Stimulated activated CD4-positive, alpha-beta T cell treated with anti-CD3 and anti-CD28 coated beads, Interleukin-15, amount 100 ng/mL, for 1 hour (primary cell): Measurements from ENCODE around the gene RNF4.
"Not testable (repeated sequence)": the region's sequence is repeated elsewhere in the genome, so short reads cannot be mapped to it uniquely, and the experiment has no call there.

Source experiments
- DNase-seq, 2 donors: peaks; one replicate each; pipeline ENCODE4 v3.0.0-alpha.2; 2020; ENCODE audit warnings: low read depth in 1 of 2, low spot score in 1 of 2

The RNF4 gene

DNA sequence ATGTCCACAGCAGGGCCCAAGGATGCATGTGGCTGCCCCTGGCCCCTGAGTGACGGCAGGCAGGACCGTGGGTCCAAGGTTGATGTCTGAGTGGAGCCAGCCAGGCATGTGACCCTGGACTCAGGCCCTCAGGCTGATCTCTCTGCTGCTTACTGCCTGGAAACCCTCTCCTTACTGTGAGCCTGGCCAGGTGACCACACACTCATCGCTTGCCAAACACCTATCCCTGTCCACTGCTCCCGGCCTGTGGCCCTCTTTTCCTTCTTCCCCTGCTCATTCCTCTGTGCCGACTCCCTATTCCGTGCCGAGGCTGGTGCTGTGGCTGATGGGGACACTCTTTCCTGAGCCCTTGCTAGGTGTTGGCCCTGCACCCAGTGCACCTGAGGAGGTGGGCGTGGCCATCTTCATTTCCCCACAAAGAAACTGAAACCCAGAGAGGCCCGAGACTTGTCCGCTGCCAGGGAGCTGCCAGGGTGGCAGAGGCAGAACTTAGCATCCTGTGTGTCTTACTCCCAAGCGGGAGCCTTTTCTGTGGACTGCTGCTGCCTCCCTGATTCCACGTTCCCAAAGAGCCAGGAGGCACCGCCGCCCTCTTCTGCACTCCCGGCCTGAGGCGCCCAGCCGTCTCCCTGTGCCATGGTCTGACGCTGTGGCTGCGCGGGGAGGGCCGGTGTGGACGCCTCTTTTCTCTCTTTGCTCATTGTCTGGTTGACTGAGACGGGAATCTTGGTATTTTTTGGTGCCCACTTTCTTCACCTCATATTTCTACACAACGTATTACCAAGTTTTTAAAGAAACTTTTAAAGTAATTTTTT is 11.2 kb upstream of the RNF4 start:
- DNase-seq = no peak

DNA sequence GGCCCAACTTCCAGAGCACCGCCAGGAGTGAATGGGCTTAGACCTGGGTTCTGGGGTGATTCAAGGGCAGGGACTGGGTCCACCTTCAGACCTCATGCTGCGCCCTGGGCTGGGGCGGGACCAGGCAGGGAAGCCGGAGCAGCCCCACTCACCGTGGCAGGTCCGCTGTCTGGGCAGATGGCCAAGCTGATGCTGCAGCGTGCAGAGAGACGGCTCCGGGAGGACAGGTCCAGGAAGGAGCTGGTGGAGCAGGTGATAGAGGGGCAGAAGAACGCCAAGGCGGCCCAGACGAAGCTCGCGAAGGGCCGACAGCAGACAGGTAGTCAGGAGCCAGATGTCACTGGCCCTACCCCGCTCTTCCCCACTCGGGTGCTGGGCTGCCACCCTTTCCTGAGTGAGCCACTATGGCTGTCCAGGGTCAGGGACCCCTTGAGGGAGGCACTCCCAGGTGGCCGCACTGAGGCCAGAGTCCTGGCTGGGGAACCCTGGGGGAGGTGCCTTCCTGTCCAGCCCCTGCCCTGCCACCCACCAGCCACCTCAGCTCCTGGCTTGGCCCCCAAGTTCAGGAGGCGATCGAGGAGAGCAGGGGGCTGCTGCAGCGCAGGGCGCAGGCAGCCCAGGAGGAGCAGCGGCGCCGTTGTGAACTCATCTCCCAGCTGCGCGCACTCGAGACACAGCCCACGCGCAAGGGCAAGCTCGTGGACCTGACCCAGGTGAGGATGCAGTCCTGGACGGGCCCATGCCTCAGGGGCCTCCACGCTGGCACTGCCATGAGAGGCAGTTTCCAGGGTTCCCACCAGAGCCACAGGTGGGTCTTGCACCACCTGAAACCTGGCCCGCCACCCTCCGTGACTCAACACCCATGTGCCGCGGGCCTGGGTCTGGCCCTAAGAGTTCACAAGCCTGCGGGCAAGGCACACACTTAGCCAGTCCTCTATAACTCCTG is 10.1 kb upstream of the RNF4 start:
- DNase-seq = no peak

DNA sequence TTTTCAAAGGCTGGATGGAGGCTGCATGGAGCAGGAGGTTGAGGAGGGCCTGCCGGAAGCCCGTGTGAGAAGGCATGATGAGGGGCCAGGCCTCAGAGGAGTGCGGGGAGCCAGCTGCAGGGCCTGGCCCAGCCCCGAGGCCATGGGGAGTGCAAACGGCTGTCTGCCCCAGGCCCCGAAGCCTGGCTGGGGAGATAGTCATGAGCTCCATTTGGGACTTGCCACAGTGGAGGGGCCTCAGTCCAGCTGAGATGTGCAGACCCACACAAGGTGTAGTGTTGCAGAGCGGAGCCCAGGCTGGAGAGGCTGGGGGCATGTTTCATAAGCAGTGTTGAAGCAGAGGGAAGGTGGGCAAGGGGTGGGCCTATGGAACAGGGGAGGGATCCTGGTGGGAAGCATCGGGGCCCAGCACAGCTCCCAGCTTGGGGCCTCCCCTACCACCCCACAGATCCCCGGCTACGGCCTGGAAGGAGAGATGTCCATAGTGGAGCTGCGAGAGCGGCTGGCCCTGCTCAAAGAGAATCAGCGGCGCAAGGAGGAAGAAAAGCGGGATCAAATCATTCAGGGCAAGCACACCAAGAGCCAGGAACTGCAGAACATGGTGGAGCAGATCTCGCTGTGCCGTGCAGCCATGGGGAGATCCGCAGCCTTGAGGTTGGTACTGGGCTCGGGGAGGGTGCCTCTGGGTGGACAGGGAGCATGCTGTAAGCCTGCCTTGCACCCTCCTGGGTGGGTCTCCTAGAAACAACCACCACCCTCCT is 9.1 kb upstream of the RNF4 start:
- DNase-seq = no peak

DNA sequence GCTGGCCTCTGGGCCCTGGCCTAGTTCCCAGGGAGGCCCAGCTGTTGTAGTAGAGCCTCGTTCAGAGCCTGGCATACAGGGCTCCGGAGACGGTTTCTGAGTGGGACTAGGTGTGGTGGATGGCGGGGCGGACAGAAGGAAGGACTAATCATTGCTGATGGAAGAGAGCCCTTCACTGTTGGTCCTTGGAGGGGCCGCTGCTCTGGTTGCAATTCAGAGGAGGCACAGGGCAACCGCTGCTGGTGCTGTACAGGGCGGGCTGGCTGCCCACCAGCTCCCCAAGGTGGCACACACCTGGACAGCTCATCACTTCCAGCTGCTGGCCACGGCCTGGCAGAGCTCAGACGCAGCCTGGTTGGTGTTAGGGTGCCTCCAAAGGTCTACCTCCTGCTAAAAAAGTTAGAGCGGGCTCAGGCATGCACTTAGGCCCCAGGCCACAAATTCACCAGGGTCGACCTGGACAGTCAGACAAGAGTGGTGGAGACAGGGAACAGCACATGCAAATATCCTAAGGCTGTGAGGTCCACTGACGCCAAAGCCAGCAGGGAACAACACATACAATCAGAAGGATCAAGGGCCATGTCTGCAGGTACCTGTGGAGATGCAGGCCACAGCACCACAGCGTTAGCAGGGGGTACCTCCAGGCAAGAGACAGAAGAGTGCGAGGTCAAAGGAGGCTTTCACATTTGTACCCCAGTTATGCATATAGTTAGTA is 7.5 kb upstream of the RNF4 start:
- no peak for DNase-seq

DNA sequence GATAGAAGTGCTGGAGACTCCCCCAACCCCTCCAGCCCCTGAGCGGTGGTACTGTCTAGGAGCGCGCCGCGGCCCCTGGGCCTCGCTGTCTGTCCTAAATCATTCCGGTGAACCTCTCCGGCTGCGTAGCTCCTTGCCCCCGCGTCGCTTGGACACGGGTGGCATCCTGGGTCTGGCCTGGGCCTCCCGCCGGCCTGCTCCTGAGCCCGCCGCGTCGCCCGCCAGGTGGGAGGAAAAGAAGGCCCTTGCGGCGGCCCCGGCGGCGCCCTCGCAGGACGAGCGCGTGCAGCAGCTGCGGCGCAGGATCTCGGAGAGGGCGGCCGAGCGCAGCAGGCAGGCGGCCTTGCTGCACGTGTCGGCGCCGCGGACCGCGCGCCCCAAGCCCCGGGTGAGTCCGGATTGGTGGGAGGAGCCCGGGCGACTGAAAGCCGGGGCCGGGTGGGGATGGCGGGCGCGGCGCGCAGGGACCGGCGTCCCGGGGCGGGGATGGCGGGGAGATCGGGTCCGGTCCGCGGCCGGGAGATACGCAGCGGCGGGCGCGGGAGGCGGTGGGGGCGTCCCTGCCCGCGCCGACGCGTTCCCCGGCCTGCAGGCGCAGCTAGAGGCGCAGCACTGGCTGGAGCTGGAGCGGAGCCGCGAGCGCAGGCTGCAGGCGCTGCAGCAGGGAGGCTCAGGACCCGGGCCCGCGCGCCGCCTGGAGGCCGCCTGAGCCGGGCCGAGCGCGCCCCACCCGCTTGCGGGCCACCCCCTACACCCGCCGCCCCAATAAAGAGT is 6.5 kb upstream of the RNF4 start:
- peak; percentile 48 to 54 for DNase-seq

DNA sequence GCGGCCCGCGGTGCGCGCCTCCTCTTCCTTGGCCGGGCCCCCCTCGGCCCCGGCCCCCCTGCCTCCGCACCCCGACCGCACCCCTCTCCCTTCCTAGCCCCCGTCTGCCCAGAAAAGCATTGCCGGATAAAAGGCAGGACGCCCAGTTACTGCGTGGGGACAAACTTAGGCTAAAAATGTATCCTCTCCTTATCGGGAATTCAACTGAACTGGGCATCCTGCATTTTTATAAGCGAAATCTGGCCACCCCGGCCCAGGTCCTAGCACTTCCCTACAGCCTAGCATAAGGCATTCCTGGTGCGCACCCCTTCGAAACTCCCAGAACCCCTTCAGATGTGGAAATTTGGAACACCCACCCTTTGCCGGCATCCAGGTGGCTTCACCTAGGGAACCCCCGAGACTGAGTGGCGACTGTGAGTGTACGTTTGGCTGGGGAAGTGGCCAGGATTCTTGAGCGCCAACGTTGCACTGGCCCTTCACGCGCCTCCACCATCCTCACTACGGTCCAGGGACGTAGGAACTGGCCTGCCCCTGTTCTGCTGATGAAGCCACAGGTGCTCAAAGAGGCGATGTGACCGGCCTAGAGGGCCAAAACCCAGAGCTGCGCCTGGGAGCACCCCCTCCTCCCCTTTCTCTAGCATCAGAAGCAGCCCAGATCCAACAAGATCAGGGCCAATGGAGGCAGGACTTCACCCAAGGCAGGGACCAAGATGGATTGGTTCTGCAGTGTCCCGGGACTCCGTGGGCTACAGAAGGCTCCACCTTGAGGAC is 5.7 kb upstream of the RNF4 start:
- no peak for DNase-seq

DNA sequence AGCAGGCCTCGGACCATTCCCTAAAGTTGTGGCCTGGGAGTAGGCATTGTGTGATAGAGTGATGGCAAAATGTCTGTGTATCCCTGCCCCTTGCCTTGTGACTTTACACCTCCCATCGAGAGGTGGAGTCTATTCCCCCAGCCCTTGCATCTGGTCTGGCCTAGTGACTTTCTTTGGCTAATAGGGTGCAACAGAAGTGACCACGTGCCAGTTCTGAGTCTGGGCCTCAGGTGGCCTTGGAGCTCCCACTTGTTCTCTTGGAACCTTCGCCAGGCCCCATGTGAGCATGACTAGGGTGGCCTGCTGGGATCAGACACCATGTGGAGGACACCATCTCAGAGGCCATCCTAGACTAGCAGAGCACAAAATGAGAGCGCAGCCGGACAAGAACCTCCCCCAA is 3.9 kb upstream of the RNF4 start:
- no peak for DNase-seq

DNA sequence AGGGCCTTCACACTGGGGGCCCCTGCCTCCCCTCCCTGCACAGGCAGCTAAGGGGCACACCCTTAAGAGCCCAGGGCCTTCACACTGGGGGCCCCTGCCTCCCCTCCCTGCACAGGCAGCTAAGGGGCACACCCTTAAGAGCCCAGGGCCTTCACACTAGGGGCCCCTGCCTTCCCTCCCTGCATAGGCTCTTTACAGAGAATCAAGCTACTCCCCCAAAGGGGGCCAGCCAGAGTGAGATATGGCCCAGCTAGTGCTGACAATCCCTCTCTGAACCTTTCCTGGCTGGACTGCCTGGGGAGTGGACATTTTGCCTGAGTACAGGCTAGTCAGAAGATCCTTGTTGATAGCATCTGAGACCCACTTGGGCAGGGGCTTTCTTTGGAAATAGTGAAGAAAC is 3.4 kb upstream of the RNF4 start:
- not testable (repeated sequence) for DNase-seq

DNA sequence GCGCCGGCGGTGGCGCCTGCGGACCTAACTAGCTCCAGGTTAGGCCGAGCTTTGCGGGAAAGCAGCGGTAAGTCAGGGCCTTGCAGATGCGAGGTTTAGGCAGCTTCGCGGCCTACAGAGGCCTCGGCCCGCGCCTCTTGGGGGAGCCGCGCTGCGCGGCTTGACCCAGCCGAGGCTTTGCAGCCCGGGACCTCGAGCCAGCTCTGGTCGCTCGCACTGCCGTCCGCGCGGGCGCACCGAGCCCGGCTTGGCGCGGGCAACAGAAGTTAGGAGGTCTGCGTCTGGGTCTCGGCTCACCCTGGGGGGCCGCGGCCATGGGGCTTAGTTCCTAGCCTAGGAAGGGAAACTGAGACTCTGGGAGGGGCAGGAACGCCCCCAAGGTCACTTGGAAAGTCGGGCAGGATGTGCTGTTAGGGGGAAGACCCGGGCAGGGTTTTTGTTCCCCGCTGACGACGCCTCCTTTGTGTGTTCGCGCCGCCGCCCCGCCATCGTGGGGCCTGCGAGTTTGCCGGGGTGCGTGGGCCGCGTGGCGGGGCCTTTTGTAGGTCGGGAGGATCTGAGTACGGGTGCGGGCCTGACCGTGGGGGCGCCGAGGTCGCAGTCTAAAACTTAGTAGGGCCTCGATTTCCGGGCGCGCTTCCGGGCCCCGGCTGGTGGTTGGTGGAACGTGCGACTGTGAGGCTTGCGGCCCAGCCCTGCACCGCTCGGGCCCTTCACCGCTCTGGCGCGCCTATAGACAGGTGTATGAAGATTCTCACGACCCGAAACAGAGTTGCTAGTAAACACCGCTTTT is 482 bp downstream of the RNF4 start:
- DNase-seq = peak; percentile 46 to 52

DNA sequence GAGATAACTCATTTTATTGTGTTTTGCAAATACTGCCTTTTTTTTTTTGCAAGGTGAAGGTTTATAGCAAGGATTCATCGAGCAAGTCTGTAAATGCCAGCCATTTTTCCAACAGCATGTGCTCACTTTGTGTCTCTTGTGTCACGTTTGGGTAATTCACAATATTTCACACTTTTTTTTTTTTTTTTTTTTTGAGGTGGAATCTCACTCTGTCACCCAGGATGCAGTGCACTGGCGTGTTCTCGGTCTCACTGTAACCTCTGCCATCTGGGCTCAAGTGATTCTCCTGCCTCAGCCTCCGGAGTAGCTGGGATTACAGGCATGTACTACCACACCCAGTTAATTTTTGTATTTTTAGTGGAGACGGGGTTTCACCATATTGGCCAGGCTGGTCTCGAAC is 1.9 kb downstream of the RNF4 start:
- DNase-seq = no peak

DNA sequence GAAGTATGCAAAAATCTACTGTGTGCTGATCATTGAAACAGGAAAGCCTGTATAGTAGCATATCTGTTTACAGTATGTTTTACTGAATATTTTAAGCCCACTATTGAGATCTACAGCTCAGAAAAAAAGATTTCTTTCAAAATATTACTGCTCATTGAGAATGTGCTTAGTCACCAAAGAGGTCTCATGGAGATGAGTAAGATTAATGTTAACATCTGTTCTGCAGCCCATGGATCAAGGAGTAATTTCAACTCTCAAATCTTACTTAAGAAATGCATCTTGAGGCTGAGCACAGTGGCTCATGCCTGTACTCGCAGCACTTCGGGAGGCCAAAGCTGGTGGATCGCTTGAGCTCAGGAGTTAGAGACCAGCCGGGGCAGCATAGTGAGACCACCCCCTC is 3.3 kb downstream of the RNF4 start:
- DNase-seq = no peak

DNA sequence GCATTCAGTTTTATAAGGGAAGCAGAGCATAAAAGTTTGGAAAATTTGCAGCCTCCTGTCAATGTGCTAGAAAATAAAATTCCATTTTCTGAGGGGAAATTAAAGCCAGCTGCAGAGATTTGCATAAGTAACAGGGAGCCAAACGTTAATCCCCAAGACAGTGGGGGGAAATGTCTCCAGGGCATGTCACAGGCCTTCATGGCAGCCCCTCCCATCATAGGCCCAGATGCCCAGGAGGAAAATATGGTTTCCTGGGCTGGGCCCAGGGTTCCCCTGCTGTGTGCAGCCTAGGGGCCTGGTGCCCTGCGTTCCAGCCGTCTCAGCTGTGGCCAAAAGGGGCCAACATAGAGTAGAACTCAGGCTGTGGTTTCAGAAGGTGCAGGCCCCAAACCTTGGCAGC is 9.3 kb downstream of the RNF4 start:
- no peak for DNase-seq

DNA sequence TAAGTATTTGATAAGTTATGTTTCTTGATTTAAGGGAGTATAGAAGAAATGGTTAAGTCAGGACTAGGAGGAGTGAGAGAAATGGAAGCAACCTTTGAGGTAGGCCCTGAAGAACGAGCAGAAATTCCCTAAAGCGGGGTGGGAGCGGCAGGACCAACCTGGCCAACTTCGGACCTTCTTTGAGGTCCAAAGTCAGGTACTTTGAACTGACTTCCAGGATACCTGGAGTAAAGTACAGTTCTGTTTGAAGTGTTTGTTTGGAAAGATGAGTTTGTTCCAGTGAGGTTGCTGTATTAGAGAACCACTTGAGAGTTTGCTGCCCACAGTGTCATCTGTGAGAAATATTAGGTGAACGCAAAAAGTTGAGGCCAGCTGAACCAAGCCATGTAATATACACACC is 11.7 kb downstream of the RNF4 start:
- no peak for DNase-seq

DNA sequence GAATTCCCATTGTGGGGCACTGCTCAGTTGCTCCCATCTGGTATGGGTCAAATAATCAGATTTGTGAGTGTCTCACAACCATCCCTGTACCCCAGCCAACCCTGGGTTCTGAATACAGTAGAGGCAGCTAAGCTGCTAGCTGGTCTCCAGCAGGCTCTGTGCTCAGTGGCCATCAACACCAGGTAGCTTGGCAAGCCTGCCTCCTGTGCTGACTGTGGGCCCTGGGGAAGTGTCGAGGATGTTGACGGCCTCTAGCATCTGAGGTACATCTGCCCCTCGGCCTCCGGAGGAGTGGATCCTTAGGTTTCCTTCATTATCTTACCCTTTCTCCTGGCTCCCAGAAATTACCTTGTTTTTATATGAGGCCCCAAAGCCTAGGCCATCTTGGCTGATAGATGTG is 13.3 kb downstream of the RNF4 start:
- DNase-seq = no peak

DNA sequence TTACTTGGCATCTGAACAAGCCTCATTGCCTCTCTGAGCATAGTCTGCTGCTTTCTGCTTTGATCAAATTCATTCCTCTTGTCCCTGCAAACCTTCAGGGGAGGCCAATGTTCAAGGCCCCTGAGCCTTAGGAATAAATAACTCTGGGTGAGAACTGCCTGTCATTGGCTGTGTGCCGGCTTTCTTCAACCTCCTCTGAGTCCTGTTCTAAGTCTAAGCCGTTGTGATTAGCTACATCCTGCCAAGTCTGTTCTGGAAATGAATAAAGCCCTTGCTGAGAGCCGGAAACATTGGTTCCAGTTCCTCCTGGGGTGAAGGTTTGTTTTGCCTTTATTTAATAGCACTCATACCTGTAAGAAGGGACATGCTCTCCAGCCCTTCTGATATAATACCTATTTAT is 13.8 kb downstream of the RNF4 start:
- DNase-seq = no peak

DNA sequence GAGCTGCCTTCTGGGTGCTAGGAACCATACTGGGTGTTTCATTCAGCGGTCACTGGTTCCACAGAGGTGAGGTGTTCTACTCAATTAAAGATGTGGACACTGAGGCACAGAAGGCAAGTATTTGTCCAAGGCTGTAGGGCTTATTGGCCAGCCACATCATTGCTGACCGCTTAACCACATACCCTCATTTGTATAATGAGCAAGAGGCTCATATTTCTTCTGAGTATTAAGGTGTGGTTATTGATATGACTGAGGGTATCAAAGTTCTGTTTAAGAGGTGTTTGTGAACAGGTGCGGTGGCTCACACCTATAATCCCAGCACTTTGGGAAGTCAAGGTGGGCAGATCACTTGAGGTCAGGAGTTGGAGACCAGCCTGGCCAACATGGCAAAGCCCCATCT is 14.3 kb downstream of the RNF4 start:
- DNase-seq = no peak

DNA sequence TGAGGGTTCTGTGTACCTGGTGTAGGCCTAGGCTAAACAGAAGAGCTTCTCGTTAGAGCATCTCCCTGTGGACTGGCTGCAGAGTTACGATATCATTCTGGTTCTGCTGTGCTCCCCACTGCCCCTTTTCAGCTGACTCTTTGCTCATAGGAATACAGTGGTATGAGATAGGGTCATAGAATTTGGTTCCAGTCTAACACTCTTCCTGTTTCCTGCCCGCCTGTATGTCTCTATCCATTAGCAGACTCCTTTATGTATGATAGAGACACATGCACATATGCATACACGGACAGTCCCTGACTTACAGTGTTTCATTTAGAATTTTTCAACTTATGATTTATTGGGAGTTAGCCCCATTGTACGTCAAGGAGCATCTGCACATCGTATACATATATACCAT is 15.3 kb downstream of the RNF4 start:
- no peak for DNase-seq

DNA sequence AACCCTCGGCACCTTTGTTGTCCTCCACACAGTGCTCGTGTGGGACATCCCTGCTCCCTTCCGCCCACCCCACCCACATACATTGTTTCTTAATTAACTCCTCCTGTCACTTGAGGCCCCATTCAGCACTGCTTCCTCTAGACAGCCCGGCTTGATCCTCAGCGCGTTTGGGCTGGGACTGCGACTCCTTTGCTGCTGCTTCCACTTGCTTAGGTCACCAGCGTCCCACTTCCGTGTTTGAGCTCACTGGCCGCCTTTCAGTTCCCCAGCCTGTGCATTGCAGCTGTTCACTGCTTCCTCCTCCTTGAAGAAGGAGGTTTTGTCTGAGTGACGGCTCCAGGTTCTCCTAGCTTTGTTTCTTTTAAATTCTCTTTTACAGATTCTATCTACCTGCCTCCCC is 16.1 kb downstream of the RNF4 start:
- DNase-seq = peak; percentile 10 to 21

DNA sequence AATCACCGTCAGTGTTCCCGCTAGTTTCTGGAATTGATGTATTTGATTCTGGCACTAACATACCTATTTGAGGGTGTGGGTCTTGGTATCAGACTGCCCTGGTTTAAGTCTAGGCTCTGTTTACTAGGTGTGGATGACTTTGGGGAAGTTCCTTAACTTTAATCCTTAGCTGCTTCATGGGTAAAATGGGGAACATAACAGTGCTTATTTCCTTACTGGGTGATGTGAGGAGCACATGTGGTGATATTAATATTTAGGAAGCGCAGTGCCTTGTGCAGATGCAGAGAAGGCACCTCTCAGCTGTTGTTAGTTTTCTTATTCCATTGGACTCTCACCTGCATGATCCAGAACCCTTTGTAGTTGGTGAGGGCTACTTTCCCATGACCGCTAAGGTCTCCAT is 17.1 kb downstream of the RNF4 start:
- DNase-seq = no peak
